Lower leg skin (tissue), 4 donors: ENCODE data around the gene ARHGAP19. TPM values are rescaled to one million over a fixed set of nuclear protein-coding genes. Genes with fewer than 3 reads are reported as not detected.

ENCODE experiments used
- DNase-seq, 2 donors: peaks; one replicate each; pipeline ENCODE4 v3.0.0-alpha.2; 2019; ENCODE audit warnings: low spot score in 2 of 2
- H3K4me3 ChIP-seq: fragments of 200-600 bp; sonication (generic); 2 replicates; pipeline ENCODE4 v1.5.1; 2017; ENCODE audit warnings: mild to moderate bottlenecking, low read depth; ENCODE audit not compliant: poor library complexity, severe bottlenecking
- CTCF ChIP-seq, 3 donors: fragments of 450-650 bp; IDR thresholded peaks; one replicate each; pipeline ENCODE4 v1.5.1; 2016; ENCODE audit warnings: antibody characterized with exemption in 3 of 3, mild to moderate bottlenecking in 3 of 3, moderate library complexity in 2 of 3
- POLR2A ChIP-seq, 2 donors: fragments of 450-650 bp; IDR thresholded peaks; one replicate each; pipeline ENCODE4 v1.6.1; 2016 to 2017; ENCODE audit warnings: antibody characterized with exemption in 2 of 2, mild to moderate bottlenecking in 1 of 2, moderate library complexity in 1 of 2
- WGBS, 2 donors: methylation state at CpG; one replicate each; pipeline ENCODE4 v1.1.5; 2018; 5-methylcytosine and 5-hydroxymethylcytosine counted together
- intact Hi-C: fragments of 100-400 bp; cut with DNase I; formaldehyde crosslinking; loops from one replicate; pipeline ENCODE4 v1.15.0; 2023; ENCODE audit warnings: low total_unique reads
- total RNA-seq, 4 donors: library from RNA; depleted of rRNA; stranded (reverse); fragments of >200 nt; gene quantifications; one replicate each; pipeline ENCODE4 v1.1.0, GENCODE V29; 2016

The ARHGAP19 gene
- total RNA-seq, 4 donors from 2014 or later, result 7.7 to 8.5 (median 8.2) TPM

- no peak overlapping the region for H3K4me3 ChIP-seq
- no peak for DNase-seq
- intact Hi-C loops, result no loop called here
- WGBS, 2 donors, result 79 to 80% methylated on average over 10 of the region's 10 CpGs
- no peak for TF ChIP-seq POLR2A (IDR thresholded peaks at IDR 0.05)
- no peak for TF ChIP-seq CTCF (IDR thresholded peaks at IDR 0.05)
Observed at GRCh38 chr10:97307866-97308780, 15.7 kb upstream of the ARHGAP19 start.

- DNase-seq, result no peak
- TF ChIP-seq POLR2A (IDR thresholded peaks at IDR 0.05) (no peak), CTCF (IDR thresholded peaks at IDR 0.05) (no peak)
- WGBS, 2 donors, result 75 to 92% methylated on average over 1 of the region's 1 CpG
- intact Hi-C loops, result no loop called here
- H3K4me3 ChIP-seq, result no peak overlapping the region
Observed at GRCh38 chr10:97307441-97307840, 15.0 kb upstream of the ARHGAP19 start.

DNA sequence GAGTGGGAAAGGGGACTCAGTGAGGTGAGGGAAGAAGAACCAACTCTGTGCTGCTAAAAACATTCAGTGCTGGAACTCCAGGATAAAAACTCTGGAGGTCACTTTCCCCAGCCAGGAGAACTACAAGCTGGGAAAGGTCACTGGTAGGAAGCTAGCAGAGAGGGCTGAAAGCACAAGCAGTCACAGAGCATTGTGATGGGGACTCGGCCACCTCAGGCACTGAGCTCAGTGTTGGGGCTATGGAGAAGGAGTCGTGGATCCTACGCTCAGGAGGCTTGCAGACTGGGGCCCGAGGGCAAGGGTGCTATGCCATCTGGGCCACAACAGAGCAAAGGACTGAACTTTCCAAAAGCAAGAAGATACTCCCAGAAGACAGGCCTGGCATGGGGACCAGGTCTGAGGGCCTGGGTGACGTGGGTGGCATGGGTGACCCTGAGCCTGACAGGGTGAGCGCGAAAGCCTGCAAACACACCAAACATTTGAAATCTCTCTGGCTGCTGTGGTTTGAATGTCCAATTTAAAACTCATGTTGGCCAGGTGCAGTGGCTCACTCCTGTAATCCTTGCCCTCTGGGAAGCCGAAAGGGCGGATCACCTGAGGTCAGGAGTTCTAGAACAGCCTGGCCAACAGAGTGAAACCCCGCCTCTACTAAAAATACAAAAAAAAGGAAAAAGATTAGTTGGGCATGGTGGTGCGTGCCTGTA is 9.8 kb upstream of the ARHGAP19 start:
- WGBS, 2 donors, result 92 to 94% methylated on average over 11 of the region's 11 CpGs
- DNase-seq, result no peak
- intact Hi-C loops, result no loop called here
- no peak overlapping the region for H3K4me3 ChIP-seq
- TF ChIP-seq CTCF (IDR thresholded peaks at IDR 0.05) (no peak), POLR2A (IDR thresholded peaks at IDR 0.05) (no peak)

DNA sequence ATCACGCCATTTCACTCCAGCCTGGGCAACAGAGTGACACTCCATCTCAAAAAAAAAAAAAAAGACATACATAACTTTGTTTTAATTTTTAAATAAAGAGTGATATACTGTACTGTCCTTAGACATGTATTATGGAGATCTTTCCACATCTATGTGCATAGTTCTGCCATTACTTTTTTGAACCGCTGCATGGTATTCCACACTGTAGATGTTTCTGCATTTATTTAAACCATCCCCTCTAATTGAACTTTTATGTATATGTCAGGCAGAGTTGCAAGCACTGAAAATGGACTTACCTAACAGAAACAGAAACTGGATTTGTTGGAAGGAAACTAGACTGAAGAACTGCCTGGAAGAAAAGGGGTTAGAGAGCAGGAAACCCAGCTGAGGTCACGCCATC is 8.5 kb upstream of the ARHGAP19 start:
- H3K4me3 ChIP-seq, result no peak overlapping the region
- TF ChIP-seq POLR2A (IDR thresholded peaks at IDR 0.05) (no peak), CTCF (IDR thresholded peaks at IDR 0.05) (no peak)
- DNase-seq, result no peak
- WGBS, 2 donors, result 95 to 96% methylated on average over 3 of the region's 3 CpGs
- intact Hi-C loops, result no loop called here

GRCh38 chr10:97298223-97298571 is 5.8 kb upstream of the ARHGAP19 start:
- intact Hi-C loops, result no loop called here
- 92 to 94% methylated on average over 3 of the region's 3 CpGs for WGBS, 2 donors
- DNase-seq, result no peak
- TF ChIP-seq CTCF (IDR thresholded peaks at IDR 0.05) (no peak), POLR2A (IDR thresholded peaks at IDR 0.05) (no peak)
- H3K4me3 ChIP-seq, result no peak overlapping the region
